GM18861 (cell line): ENCODE results near the gene CYP21A2.

Experiments
- ATAC-seq: cut with Tn5 transposase; IDR thresholded peaks from one replicate; pipeline ENCODE4 v1.9.1; 2021; ENCODE audit not compliant: unreplicated experiment

The CYP21A2 gene

GRCh38 chr6:32081168-32081990 is 43.2 kb downstream of the CYP21A2 start:
- no peak for ATAC-seq

GRCh38 chr6:32082478-32082877 is 44.3 kb downstream of the CYP21A2 start:
- no peak for ATAC-seq

- ATAC-seq, result no peak
Observed at GRCh38 chr6:32082935-32083334, 44.7 kb downstream of the CYP21A2 start.

GRCh38 chr6:32083812-32084768 is 45.9 kb downstream of the CYP21A2 start:
- no peak for ATAC-seq

- no peak for ATAC-seq
Observed at GRCh38 chr6:32084780-32085179, 46.6 kb downstream of the CYP21A2 start.

GRCh38 chr6:32085759-32086459 is 47.7 kb downstream of the CYP21A2 start:
- no peak for ATAC-seq

- ATAC-seq, result no peak
Observed at GRCh38 chr6:32086661-32087573, 48.7 kb downstream of the CYP21A2 start.

GRCh38 chr6:32087574-32088486 is 49.6 kb downstream of the CYP21A2 start:
- no peak for ATAC-seq

GRCh38 chr6:32088487-32089049 is 50.4 kb downstream of the CYP21A2 start:
- ATAC-seq, result no peak

GRCh38 chr6:32089082-32089828 is 51.0 kb downstream of the CYP21A2 start:
- ATAC-seq, result no peak
